GM12892 (cell line): ENCODE data around the gene GRIA1.

ENCODE experiments used
- POLR2A ChIP-seq: IDR thresholded peaks from 2 replicates; pipeline ENCODE4 v1.6.1; 2011; ENCODE audit warnings: low read depth, low read length, control low read depth
- POLR2AphosphoS5 ChIP-seq: IDR thresholded peaks from 2 replicates; pipeline ENCODE4 v1.6.1; 2011; ENCODE audit warnings: low read depth, low read length, control low read depth

- no peak for TF ChIP-seq POLR2A
- no peak for TF ChIP-seq POLR2AphosphoS5
These were observed 332.6 kb downstream of the GRIA1 start for GRCh38 chr5:153823036-153823435.
